SK-MEL-5 (cell line): ENCODE data around the gene WDR11. TPM values are rescaled to one million over a fixed set of nuclear protein-coding genes. Genes with fewer than 3 reads are reported as not detected.

Source experiments
- DNase-seq: peaks from one replicate; pipeline ENCODE4 v3.0.0-alpha.2; 2016; ENCODE audit warnings: low read depth, low spot score
- in situ Hi-C: cut with HindIII; loops from 2 replicates; pipeline ENCODE4 v1.10.0; 2016; ENCODE audit warnings: low sequenced_read_pairs, high pct_unique_total_duplicates, low pct_unique_long_range_greater_than_20kb
- total RNA-seq: library from RNA; depleted of rRNA; stranded (reverse); fragments of >200 nt; shearing (Covaris generic); gene quantifications from 2 replicates; pipeline ENCODE4 v1.2.3, GENCODE V29; 2014

The WDR11 gene
- total RNA-seq, 1 experiment from 2014 or later, result 67.5 TPM

- no peak for DNase-seq
- in situ Hi-C loops, result no loop called here
Observed at GRCh38 chr10:120931423-120931822, 80.3 kb downstream of the WDR11 start.

- DNase-seq, result no peak
- in situ Hi-C loops, result no loop called here
Observed at GRCh38 chr10:120931999-120932398, 80.8 kb downstream of the WDR11 start.

GRCh38 chr10:120938822-120939221 lies 87.7 kb downstream of the WDR11 start:
- in situ Hi-C loops, result no loop called here
- no peak for DNase-seq

- in situ Hi-C loops, result no loop called here
- DNase-seq, result no peak
Observed at GRCh38 chr10:120940299-120940900, 89.2 kb downstream of the WDR11 start.

- in situ Hi-C loops, result no loop called here
- no peak for DNase-seq
Observed at GRCh38 chr10:120941501-120941900, 90.3 kb downstream of the WDR11 start.

- peak; percentile 78 for DNase-seq
- in situ Hi-C loops, result no loop called here
Observed at GRCh38 chr10:120942806-120943413, 91.7 kb downstream of the WDR11 start.

- no peak for DNase-seq
- in situ Hi-C loops, result no loop called here
Observed at GRCh38 chr10:120943542-120943941, 92.4 kb downstream of the WDR11 start.

- no peak for DNase-seq
- in situ Hi-C loops, result no loop called here
Observed at GRCh38 chr10:120944586-120945125, 93.5 kb downstream of the WDR11 start.

GRCh38 chr10:120945182-120945581 lies 94.0 kb downstream of the WDR11 start:
- in situ Hi-C loops, result no loop called here
- DNase-seq, result no peak

GRCh38 chr10:120945801-120946302 lies 94.7 kb downstream of the WDR11 start:
- in situ Hi-C loops, result no loop called here
- no peak for DNase-seq

GRCh38 chr10:120946497-120946896 lies 95.3 kb downstream of the WDR11 start:
- no peak for DNase-seq
- in situ Hi-C loops, result no loop called here

- DNase-seq, result peak; percentile 54
- in situ Hi-C loops, result no loop called here
Observed at GRCh38 chr10:120948889-120949608, 97.9 kb downstream of the WDR11 start.

- in situ Hi-C loops, result no loop called here
- DNase-seq, result no peak
Observed at GRCh38 chr10:120949609-120950031, 98.5 kb downstream of the WDR11 start.

- no peak for DNase-seq
- in situ Hi-C loops, result no loop called here
Observed at GRCh38 chr10:120950051-120950561, 98.9 kb downstream of the WDR11 start.

- in situ Hi-C loops, result no loop called here
- DNase-seq, result no peak
Observed at GRCh38 chr10:120951288-120951687, 100.1 kb downstream of the WDR11 start.

GRCh38 chr10:120953897-120954296 lies 102.7 kb downstream of the WDR11 start:
- DNase-seq, result no peak
- in situ Hi-C loops, result no loop called here
